Neuronal stem cell (in vitro differentiated cells): ENCODE data around the gene PHRF1.
A peak's percentile ranks its signal among the peaks of the same experiment; 100 is the strongest.

Experiments used
- DNase-seq: peaks from one replicate; pipeline ENCODE4 v3.0.0-alpha.2; 2013; ENCODE audit warnings: low spot score
- H2AFZ ChIP-seq: one replicate; pipeline ENCODE4 v1.6.1; 2013; ENCODE audit warnings: mild to moderate bottlenecking, low read length, inconsistent platforms
- H2AK5ac ChIP-seq: 2 replicates; pipeline ENCODE4 v1.6.1; 2013; ENCODE audit warnings: low read depth, mild to moderate bottlenecking, inconsistent platforms, low read length, moderate library complexity, mixed read lengths
- H2BK120ac ChIP-seq: 2 replicates; pipeline ENCODE4 v1.6.1; 2013; ENCODE audit warnings: low read depth, mild to moderate bottlenecking, inconsistent platforms, low read length, moderate library complexity, mixed read lengths
- H2BK12ac ChIP-seq: one replicate; pipeline ENCODE4 v1.6.1; 2013; ENCODE audit warnings: low read length, inconsistent platforms
- H2BK15ac ChIP-seq: 2 replicates; pipeline ENCODE4 v1.6.1; 2013; ENCODE audit warnings: mild to moderate bottlenecking, low read length, inconsistent platforms, mixed read lengths
- H2BK5ac ChIP-seq: one replicate; pipeline ENCODE4 v1.6.1; 2013; ENCODE audit warnings: inconsistent platforms, mild to moderate bottlenecking, low read length, moderate library complexity
- H3K14ac ChIP-seq: one replicate; pipeline ENCODE4 v1.6.1; 2013; ENCODE audit warnings: low read length, inconsistent platforms
- H3K18ac ChIP-seq: 2 replicates; pipeline ENCODE4 v1.6.1; 2013; ENCODE audit warnings: low read length, inconsistent platforms
- H3K23ac ChIP-seq: 2 replicates; pipeline ENCODE4 v1.6.1; 2013; ENCODE audit warnings: low read depth, mild to moderate bottlenecking, mixed read lengths, low read length, inconsistent platforms; ENCODE audit not compliant: poor library complexity
- H3K27ac ChIP-seq: replicated peaks from 3 replicates; pipeline ENCODE4 v1.5.1; 2013; ENCODE audit warnings: low read length, inconsistent platforms
- H3K27me3 ChIP-seq, 3 experiments: 2 replicates each; pipeline ENCODE4 v1.6.1; 2013; ENCODE audit warnings: low read length in 3 of 3, mild to moderate bottlenecking in 2 of 3, inconsistent platforms in 1 of 3, low read depth in 1 of 3, mixed read lengths in 1 of 3, moderate library complexity in 1 of 3; ENCODE audit not compliant: control insufficient read depth in 3 of 3, insufficient read depth in 3 of 3
- H3K36me3 ChIP-seq, 2 donors: replicated peaks in 1 of 2; 2 replicates each; pipeline ENCODE4 v1.6.1; 2013; ENCODE audit warnings: low read length in 2 of 2; ENCODE audit not compliant: control insufficient read depth in 2 of 2, insufficient read depth in 2 of 2
- H3K4ac ChIP-seq: 2 replicates; pipeline ENCODE4 v1.6.1; 2013; ENCODE audit warnings: inconsistent platforms, mild to moderate bottlenecking, low read length, moderate library complexity
- H3K4me1 ChIP-seq, 2 donors: 1 replicate in 1 of 2; 2 replicates in 1 of 2; pipeline ENCODE4 v1.6.1; 2013; ENCODE audit warnings: low read length in 2 of 2, low read depth in 1 of 2; ENCODE audit not compliant: control insufficient read depth in 2 of 2, insufficient read depth in 1 of 2
- H3K4me2 ChIP-seq: one replicate; pipeline ENCODE4 v1.6.1; 2013; ENCODE audit warnings: mild to moderate bottlenecking, low read length, inconsistent platforms; ENCODE audit not compliant: insufficient read depth, poor library complexity, severe bottlenecking
- H3K4me3 ChIP-seq, 2 donors: 2 replicates each; pipeline ENCODE4 v1.5.1; 2013; ENCODE audit warnings: low read length in 2 of 2, mild to moderate bottlenecking in 2 of 2, inconsistent platforms in 1 of 2, moderate library complexity in 1 of 2
- H3K79me1 ChIP-seq: one replicate; pipeline ENCODE4 v1.6.1; 2013; ENCODE audit warnings: low read depth, mild to moderate bottlenecking, inconsistent platforms, low read length, moderate library complexity
- H3K9ac ChIP-seq: one replicate; pipeline ENCODE4 v1.6.1; 2013; ENCODE audit warnings: mild to moderate bottlenecking, low read depth, low read length, inconsistent platforms; ENCODE audit not compliant: poor library complexity
- H3K9me3 ChIP-seq, 2 donors: replicated peaks in 1 of 2; 2 replicates each; pipeline versions ENCODE3 to v1.6.1; 2013; ENCODE audit warnings: low read length in 2 of 2, mild to moderate bottlenecking in 2 of 2, inconsistent platforms in 1 of 2, low read depth in 1 of 2, mixed read lengths in 1 of 2, moderate library complexity in 1 of 2; ENCODE audit not compliant: control insufficient read depth in 2 of 2, insufficient read depth in 1 of 2
- H4K8ac ChIP-seq: one replicate; pipeline ENCODE4 v1.6.1; 2013; ENCODE audit warnings: low read depth, mild to moderate bottlenecking, inconsistent platforms, low read length, moderate library complexity
- H4K91ac ChIP-seq: one replicate; pipeline ENCODE4 v1.6.1; 2013; ENCODE audit warnings: low read length, low read depth, mild to moderate bottlenecking, inconsistent platforms; ENCODE audit not compliant: poor library complexity
- WGBS, 2 donors: extraction: QIAGEN DNeasy Blood & Tissue Kit; methylation state at CpG; one replicate each; pipeline ENCODE4 v1.1.7; 2013; ENCODE audit warnings: missing lambda C conversion rate in 2 of 2, mixed read lengths in 1 of 2; ENCODE audit not compliant: insufficient read length in 2 of 2, insufficient replicate concordance in 1 of 2; ENCODE audit errors: extremely low coverage in 2 of 2; 5-methylcytosine and 5-hydroxymethylcytosine counted together

The PHRF1 gene

GRCh38 chr11:589798-590197 lies 13.5 kb downstream of the PHRF1 start:
- peak overlapping the region; percentile 74 for H4K8ac ChIP-seq
- H3K79me1 ChIP-seq = peaks cover 4% of the 10 kb centered on the region
- no peak overlapping the region for H3K4me3 ChIP-seq
- no peak overlapping the region for H3K27ac ChIP-seq
- no CpG with 5 or more reads among the region's 26 CpGs for WGBS, 2 donors
- H3K9ac ChIP-seq = no peak overlapping the region
- H3K4me2 ChIP-seq = no peak overlapping the region
- H2AFZ ChIP-seq = no peak overlapping the region
- H4K91ac ChIP-seq = no peak overlapping the region
- H3K4me1 ChIP-seq = no peaks in the 10 kb centered on the region
- H2AK5ac ChIP-seq = no peak overlapping the region
- H2BK120ac ChIP-seq = no peak overlapping the region
- no peak overlapping the region for H2BK12ac ChIP-seq
- no peak overlapping the region for H2BK5ac ChIP-seq
- no peak overlapping the region for H3K18ac ChIP-seq
- H3K9me3 ChIP-seq = no peaks in the 10 kb centered on the region
- H2BK15ac ChIP-seq = no peak overlapping the region
- no peak overlapping the region for H3K14ac ChIP-seq
- H3K36me3 ChIP-seq = peaks cover 56 to 85% of the 10 kb centered on the region in 2 donors
- H3K23ac ChIP-seq = peak overlapping the region; percentile 59
- no peaks in the 10 kb centered on the region for H3K27me3 ChIP-seq
- H3K4ac ChIP-seq = no peak overlapping the region
- no peak for DNase-seq

GRCh38 chr11:590997-591396 lies 14.7 kb downstream of the PHRF1 start:
- no peak overlapping the region for H2AFZ ChIP-seq
- H2AK5ac ChIP-seq = no peak overlapping the region
- no peaks in the 10 kb centered on the region for H3K9me3 ChIP-seq
- no peaks in the 10 kb centered on the region for H3K4me1 ChIP-seq
- peaks cover 62 to 97% of the 10 kb centered on the region in 2 donors for H3K36me3 ChIP-seq
- H3K4me2 ChIP-seq = no peak overlapping the region
- no peak overlapping the region for H3K9ac ChIP-seq
- H4K8ac ChIP-seq = no peak overlapping the region
- no peak for DNase-seq
- H2BK120ac ChIP-seq = no peak overlapping the region
- H3K4ac ChIP-seq = no peak overlapping the region
- H2BK15ac ChIP-seq = no peak overlapping the region
- no peak overlapping the region for H2BK12ac ChIP-seq
- no CpG with 5 or more reads among the region's 11 CpGs for WGBS, 2 donors
- no peak overlapping the region for H3K27ac ChIP-seq
- H3K4me3 ChIP-seq = no peak overlapping the region
- no peaks in the 10 kb centered on the region for H3K27me3 ChIP-seq
- no peak overlapping the region for H4K91ac ChIP-seq
- H3K79me1 ChIP-seq = peaks cover 2% of the 10 kb centered on the region
- no peak overlapping the region for H3K18ac ChIP-seq
- no peak overlapping the region for H3K23ac ChIP-seq
- no peak overlapping the region for H2BK5ac ChIP-seq
- H3K14ac ChIP-seq = no peak overlapping the region

- H2AFZ ChIP-seq = no peak overlapping the region
- H3K79me1 ChIP-seq = peaks cover 2% of the 10 kb centered on the region
- H2BK120ac ChIP-seq = no peak overlapping the region
- no peak overlapping the region for H3K9ac ChIP-seq
- peaks cover 60 to 97% of the 10 kb centered on the region in 2 donors for H3K36me3 ChIP-seq
- H2BK15ac ChIP-seq = no peak overlapping the region
- H3K14ac ChIP-seq = no peak overlapping the region
- H3K27ac ChIP-seq = no peak overlapping the region
- no peak overlapping the region for H4K8ac ChIP-seq
- WGBS, 2 donors = no CpG with 5 or more reads among the region's 22 CpGs
- DNase-seq = no peak
- peak overlapping the region; percentile 17 for H3K23ac ChIP-seq
- H3K27me3 ChIP-seq = no peaks in the 10 kb centered on the region
- no peak overlapping the region for H2AK5ac ChIP-seq
- H3K4ac ChIP-seq = no peak overlapping the region
- H2BK5ac ChIP-seq = no peak overlapping the region
- H3K4me1 ChIP-seq = no peaks in the 10 kb centered on the region
- no peak overlapping the region for H3K18ac ChIP-seq
- no peak overlapping the region for H3K4me2 ChIP-seq
- H2BK12ac ChIP-seq = no peak overlapping the region
- H3K9me3 ChIP-seq = no peaks in the 10 kb centered on the region
- H3K4me3 ChIP-seq = peak overlapping the region in 1 of 2 donors; percentile 53
- H4K91ac ChIP-seq = no peak overlapping the region
Measured at GRCh38 chr11:592501-592900, 16.2 kb downstream of the PHRF1 start.

GRCh38 chr11:592918-593317 lies 16.6 kb downstream of the PHRF1 start:
- no peak overlapping the region for H3K4me2 ChIP-seq
- H2BK5ac ChIP-seq = no peak overlapping the region
- no peak overlapping the region for H2AFZ ChIP-seq
- no peak overlapping the region for H2BK12ac ChIP-seq
- H3K18ac ChIP-seq = no peak overlapping the region
- H3K4me3 ChIP-seq = no peak overlapping the region
- H2BK120ac ChIP-seq = no peak overlapping the region
- no peak overlapping the region for H2BK15ac ChIP-seq
- no peak overlapping the region for H4K91ac ChIP-seq
- H4K8ac ChIP-seq = no peak overlapping the region
- no peak overlapping the region for H3K27ac ChIP-seq
- H3K14ac ChIP-seq = no peak overlapping the region
- no peaks in the 10 kb centered on the region for H3K4me1 ChIP-seq
- H2AK5ac ChIP-seq = no peak overlapping the region
- no peak overlapping the region for H3K9ac ChIP-seq
- no peak overlapping the region for H3K4ac ChIP-seq
- no peaks in the 10 kb centered on the region for H3K9me3 ChIP-seq
- H3K27me3 ChIP-seq = no peaks in the 10 kb centered on the region
- no peak overlapping the region for H3K23ac ChIP-seq
- WGBS, 2 donors = no CpG with 5 or more reads among the region's 10 CpGs
- peaks cover 2% of the 10 kb centered on the region for H3K79me1 ChIP-seq
- no peak for DNase-seq
- H3K36me3 ChIP-seq = peaks cover 59 to 97% of the 10 kb centered on the region in 2 donors
